Stimulated activated CD4-positive, alpha-beta T cell treated with anti-CD3 and anti-CD28 coated beads, Interleukin-1b, Interleukin-23, amount 100 ng/mL, for 48 hours (primary cell): ENCODE results near the gene OGDHL.
"Not testable (repeated sequence)": the region's sequence is repeated elsewhere in the genome, so short reads cannot be mapped to it uniquely, and the experiment has no call there.

Source experiments
- DNase-seq: peaks from one replicate; pipeline ENCODE4 v3.0.0-alpha.2; 2020

Gene OGDHL

GRCh38 chr10:49761789-49762565, at the start of gene OGDHL:
TSS of gene OGDHL (minus strand) at chr10:49762323. CDS start at chr10:49758592, 3,731 bp downstream.
- peak; percentile 49 for DNase-seq

- DNase-seq: no peak
Measured at GRCh38 chr10:49803988-49804387, 41.9 kb upstream of the OGDHL start.

GRCh38 chr10:49798275-49798674, 36.2 kb upstream of the OGDHL start:
- no peak for DNase-seq

- DNase-seq: no peak
Measured at GRCh38 chr10:49791100-49791499, 29.0 kb upstream of the OGDHL start.

- DNase-seq: no peak
Measured at GRCh38 chr10:49784681-49785080, 22.6 kb upstream of the OGDHL start.

GRCh38 chr10:49783645-49784044, 21.5 kb upstream of the OGDHL start:
- no peak for DNase-seq

- no peak for DNase-seq
Measured at GRCh38 chr10:49781247-49781646, 19.1 kb upstream of the OGDHL start.

GRCh38 chr10:49778197-49778596, 16.1 kb upstream of the OGDHL start:
- DNase-seq: no peak

GRCh38 chr10:49776851-49777250, 14.7 kb upstream of the OGDHL start:
- DNase-seq: no peak

GRCh38 chr10:49775014-49775413, 12.9 kb upstream of the OGDHL start:
- DNase-seq: no peak

GRCh38 chr10:49772944-49773343, 10.8 kb upstream of the OGDHL start:
- DNase-seq: not testable (repeated sequence)

- DNase-seq: not testable (repeated sequence)
Measured at GRCh38 chr10:49771046-49771445, 8.9 kb upstream of the OGDHL start.

GRCh38 chr10:49769692-49770091, 7.6 kb upstream of the OGDHL start:
- DNase-seq: no peak

GRCh38 chr10:49768731-49769130, 6.6 kb upstream of the OGDHL start:
- DNase-seq: no peak

GRCh38 chr10:49768329-49768728, 6.2 kb upstream of the OGDHL start:
- no peak for DNase-seq

- no peak for DNase-seq
Measured at GRCh38 chr10:49767752-49768151, 5.6 kb upstream of the OGDHL start.

GRCh38 chr10:49766484-49766883, 4.4 kb upstream of the OGDHL start:
- no peak for DNase-seq

- no peak for DNase-seq
Measured at GRCh38 chr10:49762566-49762877, 399 bp upstream of the OGDHL start.

GRCh38 chr10:49761201-49761788, 828 bp downstream of the OGDHL start:
- no peak for DNase-seq

- DNase-seq: no peak
Measured at GRCh38 chr10:49760789-49761188, 1.3 kb downstream of the OGDHL start.

- DNase-seq: no peak
Measured at GRCh38 chr10:49759787-49760551, 2.2 kb downstream of the OGDHL start.

- DNase-seq: no peak
Measured at GRCh38 chr10:49758249-49758930, 3.7 kb downstream of the OGDHL start.

- no peak for DNase-seq
Measured at GRCh38 chr10:49756641-49757040, 5.5 kb downstream of the OGDHL start.
